NCI-H1417 treated with DMSO at 0.1 percent for 48 hours (cell line): ENCODE results near the gene ARHGAP25.

Experiments used
- DNase-seq: peaks from one replicate; lab custom pipeline; 2025; lab: John Stamatoyannopoulos, UW

Gene ARHGAP25

DNA sequence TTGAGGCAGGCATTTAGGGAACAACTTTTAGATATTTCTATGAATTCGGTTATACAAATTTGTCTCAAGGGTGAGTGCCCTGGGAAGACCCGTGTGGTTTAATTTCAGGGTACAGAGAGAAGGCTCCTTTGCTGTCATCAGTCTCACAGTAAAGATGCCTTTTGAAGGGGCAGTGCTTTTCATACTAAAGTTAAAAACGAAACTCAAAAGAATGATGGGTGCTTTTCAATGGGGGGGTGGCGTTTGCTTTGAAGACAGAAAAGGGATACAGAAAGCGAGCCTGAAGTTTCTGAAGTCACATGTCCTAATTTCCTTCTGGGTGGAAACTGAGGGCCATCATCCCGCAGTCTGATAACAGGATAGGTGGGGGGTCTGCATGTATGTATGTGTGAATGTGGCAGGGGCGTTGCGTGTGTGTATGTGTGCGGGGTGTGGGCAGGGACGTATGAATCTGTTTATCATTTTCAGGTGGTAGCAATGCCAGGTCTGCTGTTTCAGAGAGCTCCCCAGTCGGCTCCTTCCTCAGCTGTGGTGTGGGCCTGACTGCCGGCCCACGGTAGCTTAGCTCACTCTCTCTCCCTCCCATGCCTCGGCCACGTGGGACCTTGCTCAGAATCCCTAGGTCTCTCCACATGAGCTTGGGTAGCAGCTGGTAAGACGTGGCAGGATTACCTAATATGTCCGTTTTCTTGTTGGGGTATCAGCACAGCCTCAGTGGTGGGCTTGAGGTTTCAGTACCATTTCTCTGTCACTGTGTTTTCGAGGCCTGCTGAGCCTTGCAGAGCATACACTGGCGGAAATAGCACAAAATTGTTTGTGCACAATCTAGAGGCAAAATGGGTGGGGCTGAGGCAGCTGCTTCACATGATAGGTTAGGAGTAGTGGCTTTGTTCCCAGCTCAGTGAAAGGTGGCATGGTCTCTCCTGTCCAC is 32.7 kb downstream of the ARHGAP25 start:
- no peak for DNase-seq

DNA sequence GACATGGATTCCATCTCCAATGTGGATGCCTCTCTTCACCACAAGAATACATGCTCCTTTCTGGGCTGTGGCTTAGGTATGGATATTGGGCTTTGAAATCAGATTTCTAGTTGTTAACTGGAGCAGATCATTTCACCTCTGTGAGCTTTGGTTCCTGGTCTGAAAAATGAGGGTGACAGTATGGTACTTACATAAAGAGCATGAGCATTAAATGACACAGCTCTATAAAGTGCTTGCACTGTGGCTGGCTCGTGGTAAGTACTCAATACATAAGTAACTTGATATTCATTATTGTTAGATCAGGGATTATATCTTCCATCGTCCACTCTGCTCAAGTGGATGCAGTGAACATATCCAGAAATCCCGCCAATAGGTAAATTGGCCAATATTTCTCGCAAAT is 33.4 kb downstream of the ARHGAP25 start:
- no peak for DNase-seq

DNA sequence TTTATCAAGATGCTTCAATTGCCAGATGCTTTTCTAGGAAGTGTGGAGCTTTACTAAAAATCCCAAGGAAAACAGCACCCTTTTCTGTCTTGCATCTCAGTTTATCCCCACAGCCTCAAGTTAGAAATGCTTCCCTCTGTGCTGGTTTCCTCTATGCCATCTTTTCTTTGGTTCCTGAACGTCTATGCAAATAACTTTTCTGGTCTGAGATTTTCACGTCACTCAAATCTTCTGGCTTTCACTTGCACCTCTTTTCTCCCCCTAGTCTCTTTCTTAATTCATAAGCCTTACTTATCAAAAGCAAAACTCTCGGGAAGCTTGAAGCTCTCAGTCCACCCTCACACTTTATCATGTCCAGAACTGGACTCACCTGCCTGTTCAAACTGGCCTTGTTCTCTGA is 33.9 kb downstream of the ARHGAP25 start:
- DNase-seq = no peak

DNA sequence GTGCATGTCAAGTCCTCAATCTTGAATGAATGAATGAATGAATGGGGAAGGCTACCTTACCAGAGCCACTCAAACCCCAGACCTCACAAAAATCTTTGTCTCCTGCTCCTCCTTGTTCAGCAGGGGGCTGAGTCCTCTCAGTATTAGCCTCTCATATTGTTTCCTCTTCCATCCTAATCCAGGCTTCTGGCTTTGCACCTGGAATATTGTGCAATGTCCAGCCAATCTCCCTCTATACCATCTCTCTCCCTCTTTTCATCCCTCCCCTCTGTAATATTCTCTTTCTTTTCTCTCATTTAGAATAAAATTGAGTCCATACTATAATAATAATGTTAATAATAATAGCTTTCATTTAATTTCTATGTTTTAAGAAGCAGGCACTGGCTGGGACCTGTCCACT is 34.3 kb downstream of the ARHGAP25 start:
- DNase-seq = no peak

DNA sequence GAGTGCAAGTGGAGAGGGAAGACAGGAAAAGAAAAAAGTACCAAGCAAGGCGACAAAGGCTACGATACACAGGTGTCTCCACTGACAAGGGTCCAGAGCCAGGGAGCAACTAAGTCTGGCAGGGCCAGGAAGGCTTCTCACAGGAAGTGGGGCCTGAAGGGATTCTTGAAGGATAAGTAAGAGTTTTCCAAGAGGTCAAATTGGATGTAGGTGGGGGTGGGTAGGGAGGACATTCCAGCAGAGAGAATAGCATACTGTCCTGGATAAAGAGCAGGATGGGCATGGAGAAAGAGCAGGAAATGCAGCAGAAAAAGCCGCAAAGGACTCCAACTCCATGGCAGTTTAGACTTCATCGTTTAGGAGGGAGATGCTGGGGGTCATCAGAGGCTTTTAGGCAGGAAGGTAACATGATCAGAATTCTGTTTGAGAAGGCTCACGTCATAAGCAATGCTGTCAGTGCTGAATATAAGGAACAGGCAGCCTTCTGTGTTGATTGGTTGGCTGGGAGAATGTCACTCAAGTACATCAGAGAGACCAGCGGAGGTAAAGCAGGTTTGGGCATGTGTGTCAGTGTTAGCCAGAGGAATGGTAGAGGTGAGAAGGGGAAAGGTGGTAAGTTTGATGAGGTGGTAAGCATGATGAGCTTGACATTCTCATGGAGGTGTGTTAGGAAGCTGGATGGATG is 35.1 kb downstream of the ARHGAP25 start:
- no peak for DNase-seq

DNA sequence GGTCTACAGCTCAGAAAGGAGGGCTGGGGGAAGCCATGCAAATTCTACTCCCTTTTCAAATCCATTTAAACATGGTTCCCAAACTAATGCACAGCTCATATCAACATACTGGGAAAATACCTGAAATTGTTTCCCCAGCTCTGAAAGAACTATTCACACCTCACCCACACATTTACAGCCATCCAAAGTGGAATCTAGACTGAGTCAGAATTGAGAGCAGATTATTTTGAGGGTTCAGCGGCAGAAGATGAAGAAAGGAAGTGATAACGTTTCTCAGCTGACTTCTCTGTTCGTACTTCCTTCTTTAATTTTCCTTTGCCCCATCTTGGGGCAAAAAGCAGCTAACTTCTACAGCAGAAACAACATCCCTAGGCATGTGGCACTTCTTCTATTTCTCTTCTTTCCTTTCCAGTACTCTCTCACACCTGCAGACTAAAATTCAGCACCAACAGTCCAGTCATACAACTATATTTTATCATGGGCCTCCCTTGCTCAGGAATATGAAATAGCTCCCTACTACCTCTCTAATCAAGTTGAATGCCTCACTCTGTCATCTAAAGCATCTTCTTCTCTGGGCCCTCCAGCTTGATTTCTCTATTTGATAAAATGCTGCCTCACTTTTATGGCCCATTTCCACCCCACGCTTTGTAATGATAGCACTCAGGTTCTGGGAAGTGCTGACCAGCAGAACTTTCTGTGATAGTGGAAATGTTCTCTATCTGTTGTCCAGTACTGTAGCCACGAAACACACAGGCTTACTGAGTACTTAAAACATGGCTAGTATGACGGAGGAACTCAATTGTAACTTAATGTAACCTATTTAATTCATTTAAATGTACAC is 35.9 kb downstream of the ARHGAP25 start:
- no peak for DNase-seq

DNA sequence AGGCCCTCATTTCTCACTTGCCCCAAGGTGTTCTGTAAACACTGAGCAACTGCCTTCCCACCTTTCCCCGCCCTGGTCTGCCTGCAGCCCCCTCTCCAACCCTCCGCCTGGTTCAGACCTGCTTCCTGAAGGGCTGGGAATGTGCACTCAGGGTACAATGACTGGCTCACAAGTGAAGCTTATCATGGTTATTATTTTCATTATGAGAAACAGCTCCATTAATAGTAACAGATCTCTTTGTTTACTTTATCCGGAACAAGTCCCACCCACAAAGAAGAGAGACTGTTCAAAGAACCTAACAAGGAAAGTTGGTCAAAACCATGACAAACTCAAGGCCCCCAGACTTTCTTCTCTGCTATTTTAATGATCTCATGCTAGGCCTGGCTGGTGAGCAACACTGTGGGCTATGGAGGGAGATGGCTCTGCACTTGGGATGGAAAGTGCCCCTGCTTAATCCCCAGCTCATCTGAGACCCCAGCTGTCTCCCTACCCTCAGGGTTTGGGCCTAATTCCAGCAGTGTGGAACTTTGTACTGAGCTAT is 36.7 kb downstream of the ARHGAP25 start:
- DNase-seq = no peak

DNA sequence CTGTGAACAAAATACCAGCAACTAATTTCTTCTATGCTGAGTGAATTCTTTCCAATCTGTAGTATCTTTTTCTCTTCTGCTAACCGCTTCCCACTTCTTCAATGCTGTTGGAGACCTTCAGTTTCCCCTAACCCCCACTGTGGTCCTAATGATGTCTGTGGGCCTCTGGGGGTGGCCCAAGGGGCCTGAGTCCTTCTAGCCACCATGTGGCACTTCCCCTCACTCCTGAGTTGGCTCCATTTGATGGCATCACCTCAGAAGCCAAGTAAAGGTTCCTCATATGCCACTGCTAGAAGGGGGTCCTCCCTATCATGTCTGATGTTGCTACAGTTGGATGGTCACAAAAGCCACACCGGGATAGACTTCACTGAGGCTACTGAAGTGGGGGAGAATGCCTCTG is 37.5 kb downstream of the ARHGAP25 start:
- no peak for DNase-seq

DNA sequence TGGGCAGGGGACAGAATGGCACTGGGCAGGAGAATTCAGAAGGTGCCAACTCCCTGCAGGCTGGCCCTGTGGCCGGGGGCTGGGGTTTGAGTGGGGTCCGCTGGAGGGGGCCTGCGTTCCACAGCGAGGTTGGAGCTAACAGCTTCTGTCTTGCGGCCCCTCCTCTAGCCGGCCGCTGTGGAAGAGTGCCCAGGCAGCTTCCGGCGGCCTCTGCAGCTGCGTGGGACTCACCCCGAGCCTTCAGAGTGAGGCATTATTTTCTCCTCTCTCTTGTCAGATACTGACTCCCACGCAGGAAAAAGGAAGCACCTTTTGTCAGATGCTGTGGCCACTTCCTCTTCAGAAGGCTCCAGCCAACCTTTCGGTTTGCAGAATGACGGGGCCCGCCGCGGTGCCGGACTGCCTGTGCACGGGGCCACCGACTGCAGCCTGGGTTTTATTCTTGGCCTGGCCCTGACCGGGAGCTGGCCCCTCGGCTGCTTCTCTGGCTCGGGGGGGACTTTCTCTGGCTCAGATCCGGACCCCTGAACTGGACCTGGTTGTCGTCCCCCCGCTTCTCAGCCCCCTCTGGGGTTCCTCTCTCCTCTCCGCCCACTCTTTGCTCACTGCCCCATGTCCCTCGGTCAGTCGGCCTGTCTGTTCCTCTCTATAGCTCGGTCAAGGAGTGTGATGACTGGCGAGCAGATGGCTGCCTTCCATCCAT is 40.1 kb downstream of the ARHGAP25 start:
- no peak for DNase-seq

DNA sequence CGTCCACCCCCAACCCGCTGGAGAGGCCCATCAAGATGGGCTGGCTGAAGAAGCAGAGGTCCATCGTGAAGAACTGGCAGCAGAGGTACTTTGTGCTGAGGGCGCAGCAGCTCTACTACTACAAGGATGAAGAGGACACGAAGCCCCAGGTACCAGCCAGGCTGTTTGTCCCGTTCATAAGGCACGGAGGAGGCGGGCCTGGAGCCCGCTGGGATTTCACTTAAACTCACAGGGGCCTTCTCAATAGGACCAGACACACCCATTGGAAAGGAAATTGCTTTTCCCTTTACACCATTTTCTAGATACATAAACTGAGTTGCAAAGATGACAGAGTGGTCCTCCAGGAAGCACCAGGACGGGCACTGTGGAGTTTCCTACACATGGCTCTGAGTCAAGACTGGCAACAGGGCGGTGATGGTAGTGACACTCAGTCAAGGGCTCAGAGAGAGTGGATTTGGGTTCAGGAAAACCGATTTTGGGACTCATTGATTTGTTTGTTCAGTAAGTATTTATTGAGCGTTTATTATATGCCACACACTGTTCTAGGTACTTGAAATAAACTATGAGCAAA is 40.7 kb downstream of the ARHGAP25 start:
- no peak for DNase-seq

DNA sequence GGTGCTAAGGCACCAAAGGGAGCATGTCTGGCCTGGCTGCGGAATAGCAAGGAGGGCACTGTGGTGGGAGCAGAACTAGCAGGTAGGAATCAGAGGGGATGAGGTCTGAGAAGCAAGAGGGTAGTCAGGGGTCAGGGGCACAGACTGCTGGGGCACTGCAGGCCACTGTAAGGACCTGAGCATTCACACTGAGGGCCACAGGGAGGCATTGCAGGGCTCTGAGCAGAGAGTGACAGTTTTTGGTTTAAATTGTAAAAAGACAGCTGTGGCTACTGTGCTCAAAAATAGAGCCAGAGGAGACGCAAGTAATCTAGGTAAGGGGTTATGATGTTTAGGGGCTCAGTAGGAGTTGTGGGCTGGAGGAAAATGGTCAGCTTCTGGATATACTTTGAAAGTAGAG is 41.5 kb downstream of the ARHGAP25 start:
- no peak for DNase-seq

DNA sequence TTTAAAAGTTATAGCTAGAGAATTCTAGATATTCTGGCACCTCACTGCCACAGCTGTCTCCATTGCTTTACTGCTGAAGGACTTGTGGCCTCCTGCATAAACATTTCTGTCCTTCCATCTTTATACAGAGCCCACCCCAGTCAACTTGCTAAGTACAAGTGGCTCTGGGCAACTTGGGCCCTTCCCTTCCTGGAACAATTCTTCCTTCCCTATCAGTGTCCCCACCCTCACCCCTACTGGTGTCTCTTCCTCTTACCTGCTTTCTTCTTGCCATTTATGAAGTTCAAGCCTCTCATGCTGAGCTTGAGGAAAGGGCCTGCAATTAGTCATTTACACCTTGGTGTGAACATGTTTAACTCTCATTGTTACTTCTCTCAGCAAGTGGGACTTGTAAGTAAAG is 45.0 kb downstream of the ARHGAP25 start:
- no peak for DNase-seq

DNA sequence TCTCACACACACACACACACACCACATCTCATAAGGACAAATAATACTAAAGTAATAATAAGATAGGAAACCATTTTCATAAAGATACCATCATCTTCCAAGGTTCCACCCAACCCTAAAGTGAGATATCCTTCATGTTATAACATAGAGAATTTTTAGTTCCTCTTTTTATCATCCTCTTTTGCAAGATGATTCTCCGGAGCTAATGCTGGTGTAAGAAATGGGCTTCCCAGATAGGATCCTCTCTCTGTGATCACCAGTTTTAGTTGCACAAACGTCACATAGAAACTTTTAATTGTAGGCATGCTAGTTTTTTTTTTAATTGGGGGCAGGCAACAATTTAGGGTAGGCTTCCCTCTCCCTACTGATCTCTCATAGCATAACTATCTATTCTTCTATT is 49.6 kb downstream of the ARHGAP25 start:
- no peak for DNase-seq

DNA sequence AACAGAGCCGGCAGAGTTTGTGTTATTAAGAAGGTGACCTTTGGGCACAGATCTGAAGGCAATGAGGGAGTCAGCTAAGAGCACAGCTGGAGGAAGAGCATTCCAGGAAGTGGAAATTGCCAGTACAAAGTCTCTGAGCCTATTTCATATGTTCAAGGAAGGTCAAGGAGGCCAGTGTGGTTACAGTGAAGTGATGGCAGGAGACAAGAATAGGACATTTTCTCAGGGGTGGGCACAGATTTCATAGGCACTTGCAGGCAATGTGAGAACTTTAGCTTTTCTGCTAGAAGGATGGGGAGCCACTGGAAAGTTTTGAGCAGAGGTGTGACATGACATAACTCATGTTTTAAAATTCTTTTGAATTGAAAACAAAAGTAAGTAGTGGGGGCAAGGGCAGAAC is 50.3 kb downstream of the ARHGAP25 start:
- no peak for DNase-seq

DNA sequence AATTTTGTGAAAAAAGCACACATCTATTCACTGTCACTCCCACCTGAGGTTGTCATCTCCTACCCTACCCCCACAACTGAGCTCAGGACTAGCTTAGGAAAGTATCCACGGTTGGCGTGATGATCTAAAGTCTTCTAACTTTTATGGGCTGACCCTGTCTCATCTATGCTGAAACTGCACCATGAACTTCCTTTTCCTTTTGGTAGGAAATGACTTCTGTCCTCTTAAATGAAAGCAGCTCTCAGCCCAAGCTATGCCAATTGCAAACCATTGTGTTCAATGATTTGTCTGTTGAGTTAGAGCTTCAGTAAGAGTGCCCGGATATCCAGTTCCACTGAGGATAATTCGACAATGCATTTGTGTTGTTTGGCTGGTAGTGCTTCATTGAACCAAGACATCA is 52.7 kb downstream of the ARHGAP25 start:
- DNase-seq = no peak

DNA sequence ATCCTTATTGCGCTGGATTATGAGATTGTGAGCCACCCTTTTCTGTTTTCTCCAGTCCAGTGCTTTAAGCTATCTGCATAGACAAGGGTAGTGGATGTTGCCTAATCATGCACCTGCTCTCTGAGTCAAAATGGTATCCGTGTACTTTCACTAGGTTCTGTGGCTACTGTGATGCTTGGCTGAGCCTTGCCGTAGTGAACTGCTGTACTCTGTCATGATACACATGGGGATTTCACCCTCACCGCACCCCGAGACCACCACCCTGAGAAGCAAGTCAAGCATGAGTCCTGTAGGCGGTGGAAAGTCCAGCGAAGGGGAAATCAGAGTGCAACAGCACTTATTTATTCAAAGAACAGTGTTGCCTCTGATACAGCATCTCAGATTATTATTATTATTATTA is 55.0 kb downstream of the ARHGAP25 start:
- no peak for DNase-seq

DNA sequence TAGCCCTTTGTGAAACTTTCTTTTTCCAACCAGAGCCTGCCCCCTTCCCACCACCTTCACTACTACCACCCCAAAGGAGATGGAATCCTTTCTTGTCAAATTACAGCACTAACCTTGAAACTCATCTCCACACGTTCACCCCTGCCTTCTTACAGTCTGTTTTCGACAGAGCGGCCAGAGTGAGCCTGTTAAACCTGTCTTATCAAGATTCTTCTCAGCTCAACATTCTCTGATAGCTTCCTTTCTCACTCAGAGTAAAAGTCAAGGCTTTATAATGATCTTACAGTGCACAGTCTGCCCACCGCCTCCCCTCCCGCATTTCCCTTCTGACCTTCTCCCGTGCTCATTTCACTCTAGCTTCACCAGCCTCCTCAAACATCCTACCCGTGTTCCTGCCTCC is 56.0 kb downstream of the ARHGAP25 start:
- no peak for DNase-seq

DNA sequence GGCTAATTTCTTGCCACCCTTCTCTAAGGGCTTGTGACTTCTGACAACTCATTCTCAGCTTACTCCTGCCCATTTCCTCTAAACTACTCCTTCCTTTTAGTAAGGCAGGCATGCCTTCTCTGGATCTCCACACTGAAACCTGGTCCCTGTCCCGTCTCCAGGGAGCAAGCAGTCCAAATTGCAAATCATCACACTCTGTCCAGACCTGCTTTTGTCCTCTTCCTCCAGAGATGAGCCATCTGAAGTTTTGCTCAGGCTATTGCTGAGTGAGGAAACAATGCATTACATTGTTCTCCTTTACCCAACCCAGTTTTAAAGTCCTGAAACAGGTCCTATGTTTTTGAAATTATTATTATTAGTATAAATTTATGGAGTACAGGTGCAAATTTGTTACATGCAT is 57.3 kb downstream of the ARHGAP25 start:
- DNase-seq = no peak

DNA sequence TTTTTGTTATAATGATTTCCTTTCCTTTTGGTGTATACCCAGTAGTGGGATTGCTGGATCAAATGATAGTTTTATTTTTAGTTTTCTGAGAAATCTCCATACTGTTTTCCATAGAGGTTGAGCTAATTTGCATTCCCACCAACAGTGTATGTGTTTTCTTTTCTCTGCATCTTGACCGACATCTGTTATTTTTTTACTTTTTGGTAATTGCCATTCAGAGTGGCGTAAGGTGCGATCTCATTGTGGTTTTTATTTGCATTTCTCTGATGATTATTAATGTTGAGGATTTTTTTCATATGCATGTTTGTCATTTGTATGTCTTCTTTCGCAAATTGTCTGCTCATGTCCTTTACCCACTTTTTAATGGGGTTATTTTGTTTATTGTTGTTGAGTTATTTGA is 58.1 kb downstream of the ARHGAP25 start:
- DNase-seq = no peak

DNA sequence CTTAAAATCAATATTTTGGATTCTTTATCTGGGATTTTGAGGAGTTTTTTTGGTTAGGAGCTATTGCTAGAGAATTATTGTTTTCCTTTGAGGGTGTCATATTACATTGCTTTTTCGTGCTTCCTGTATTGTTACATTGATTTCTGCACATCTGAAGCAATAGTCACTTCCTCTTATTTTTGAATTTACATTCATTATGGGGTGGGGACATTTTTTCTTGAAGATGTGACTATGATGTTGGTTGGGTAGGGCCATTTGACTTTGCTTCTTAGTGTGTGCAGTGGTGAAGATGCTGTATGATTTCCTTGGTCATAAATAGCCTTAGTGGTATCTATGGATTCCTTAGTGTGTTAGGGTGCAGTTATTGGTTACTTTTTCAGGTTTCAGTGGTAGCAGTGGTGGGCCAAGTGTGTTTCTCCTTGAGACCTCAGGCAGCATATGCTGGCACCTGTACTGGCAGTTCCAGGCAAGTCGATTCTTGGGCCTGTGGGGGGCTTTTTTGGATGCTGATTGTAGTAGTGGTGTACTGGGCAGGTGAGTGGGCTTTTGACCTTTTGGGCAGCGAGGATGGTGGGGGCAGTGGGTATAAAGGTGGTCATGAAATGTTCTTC is 61.8 kb downstream of the ARHGAP25 start:
- no peak for DNase-seq

DNA sequence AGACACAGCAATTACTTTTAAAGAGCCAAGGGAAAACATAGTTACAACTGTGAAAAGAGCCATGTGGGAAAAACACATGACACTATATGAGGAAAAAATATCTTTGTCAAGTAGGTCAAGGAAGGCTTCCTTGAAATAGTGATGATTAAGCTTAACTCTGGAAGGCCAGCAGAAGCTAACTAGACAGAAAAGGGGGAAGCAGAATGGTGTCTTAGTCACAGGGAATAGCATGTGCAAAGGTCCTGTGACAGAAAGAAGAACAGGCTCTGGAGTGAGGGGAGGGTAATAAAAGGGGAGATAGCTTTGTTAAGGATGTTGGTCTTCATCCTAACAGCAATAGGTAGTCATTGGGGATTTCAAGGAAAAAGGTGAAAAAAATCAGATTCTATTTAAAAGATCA is 64.0 kb downstream of the ARHGAP25 start:
- DNase-seq = no peak
